ENCODE results near the gene C6orf141.

- TF ChIP-seq POLR2AphosphoS5 (IDR thresholded peaks at IDR 0.05; ENCODE audit: low read depth, low read length) (no peak), CTCF (IDR thresholded peaks at IDR 0.05) (no peak), REST (IDR thresholded peaks at IDR 0.05; ENCODE audit: insufficient read depth in 1 of 2, low read depth in 2 of 2, low read length in 1 of 2) (no peak), SIN3A (IDR thresholded peaks at IDR 0.05; ENCODE audit: borderline replicate concordance, insufficient read depth, low read depth, low read length) (no peak)
Measured at GRCh38 chr6:49556429-49556837, 6.0 kb downstream of the C6orf141 start.
